CD4-positive, alpha-beta memory T cell (primary cell): ENCODE results near the gene MYOZ3. TPM values are rescaled to one million over a fixed set of nuclear protein-coding genes. Genes with fewer than 3 reads are reported as not detected.
A peak's percentile ranks its signal among the peaks of the same experiment; 100 is the strongest.

Experiments used
- CTCF ChIA-PET: fragments of 350-600 bp; sonication (Branson Sonifier 250); formaldehyde crosslinking; loops from one replicate; lab custom pipeline; 2021; ENCODE audit warnings: inconsistent platforms; ENCODE audit not compliant: partially characterized antibody; lab: Charles Lee
- POLR2A ChIA-PET: fragments of 350-600 bp; sonication (Branson Sonifier 250); formaldehyde crosslinking; loops from one replicate; lab custom pipeline; 2021; ENCODE audit not compliant: partially characterized antibody; lab: Charles Lee
- DNase-seq, 5 donors: peaks; one replicate each; pipeline versions ENCODE4 v3.0.0 to v3.0.0-alpha.2; 2020 to 2022; ENCODE audit warnings: mixed read lengths in 1 of 5
- H3K27ac ChIP-seq: one replicate; pipeline ENCODE4 v1.7.0; 2013; ENCODE audit warnings: low read depth, low read length
- H3K27me3 ChIP-seq: 2 replicates; pipeline ENCODE4 v1.7.0; 2013; ENCODE audit warnings: mild to moderate bottlenecking, low read length, moderate library complexity; ENCODE audit not compliant: insufficient read depth
- H3K36me3 ChIP-seq: 2 replicates; pipeline ENCODE4 v1.7.0; 2013; ENCODE audit warnings: mild to moderate bottlenecking, low read length, moderate library complexity; ENCODE audit not compliant: insufficient read depth
- H3K4me1 ChIP-seq: 2 replicates; pipeline ENCODE4 v1.7.0; 2013; ENCODE audit warnings: mild to moderate bottlenecking, low read length, moderate library complexity; ENCODE audit not compliant: insufficient read depth
- H3K4me3 ChIP-seq, 2 donors: one replicate each; pipeline ENCODE4 v1.7.0; 2013; ENCODE audit warnings: low read length in 2 of 2, mild to moderate bottlenecking in 1 of 2
- H3K9me3 ChIP-seq, 2 donors: one replicate each; pipeline ENCODE4 v1.7.0; 2013; ENCODE audit warnings: low read length in 2 of 2, control low read depth in 1 of 2; ENCODE audit not compliant: control insufficient read depth in 1 of 2
- H3K27ac Mint-ChIP-seq, 7 donors: one replicate each; pipeline ENCODE4 v1.8.0; 2020 to 2021; ENCODE audit warnings: mixed read lengths in 7 of 7, mild to moderate bottlenecking in 6 of 7, inconsistent platforms in 3 of 7, moderate library complexity in 3 of 7
- H3K27me3 Mint-ChIP-seq, 2 donors: one replicate each; pipeline ENCODE4 v1.8.0; 2020 to 2021; ENCODE audit warnings: mixed read lengths in 2 of 2
- H3K36me3 Mint-ChIP-seq, 2 donors: one replicate each; pipeline ENCODE4 v1.8.0; 2020 to 2021; ENCODE audit warnings: mixed read lengths in 2 of 2, inconsistent platforms in 1 of 2, mild to moderate bottlenecking in 1 of 2
- H3K4me1 Mint-ChIP-seq, 4 donors: one replicate each; pipeline ENCODE4 v1.8.0; 2020 to 2021; ENCODE audit warnings: mixed read lengths in 4 of 4, mild to moderate bottlenecking in 1 of 4
- H3K4me3 Mint-ChIP-seq, 8 donors: one replicate each; pipeline ENCODE4 v1.8.0; 2020 to 2021; ENCODE audit warnings: mixed read lengths in 8 of 8, mild to moderate bottlenecking in 7 of 8, moderate library complexity in 6 of 8, inconsistent platforms in 3 of 8
- H3K9me3 Mint-ChIP-seq, 8 donors: one replicate each; pipeline ENCODE4 v1.8.0; 2020 to 2021; ENCODE audit warnings: mixed read lengths in 8 of 8, mild to moderate bottlenecking in 5 of 8, inconsistent platforms in 3 of 8, moderate library complexity in 1 of 8
- intact Hi-C: fragments of 100-400 bp; cut with micrococcal nuclease; formaldehyde crosslinking; loops from one replicate; pipeline ENCODE4 v1.15.1; 2023
- polyA plus RNA-seq, 2 donors: library from polyadenylated mRNA; unstranded; fragments of 300-500 nt; fragmentation: Illumina TruSeq; gene quantifications; one replicate each; pipeline ENCODE4 v1.2.3, GENCODE V29; 2021
- total RNA-seq, 2 experiments: library from RNA; stranded (reverse); gene quantifications; one replicate each; pipeline ENCODE4 v1.2.3, GENCODE V29; 2021

Gene MYOZ3
- total and polyA plus RNA-seq, 4 experiments from 2014 or later = not detected

DNA sequence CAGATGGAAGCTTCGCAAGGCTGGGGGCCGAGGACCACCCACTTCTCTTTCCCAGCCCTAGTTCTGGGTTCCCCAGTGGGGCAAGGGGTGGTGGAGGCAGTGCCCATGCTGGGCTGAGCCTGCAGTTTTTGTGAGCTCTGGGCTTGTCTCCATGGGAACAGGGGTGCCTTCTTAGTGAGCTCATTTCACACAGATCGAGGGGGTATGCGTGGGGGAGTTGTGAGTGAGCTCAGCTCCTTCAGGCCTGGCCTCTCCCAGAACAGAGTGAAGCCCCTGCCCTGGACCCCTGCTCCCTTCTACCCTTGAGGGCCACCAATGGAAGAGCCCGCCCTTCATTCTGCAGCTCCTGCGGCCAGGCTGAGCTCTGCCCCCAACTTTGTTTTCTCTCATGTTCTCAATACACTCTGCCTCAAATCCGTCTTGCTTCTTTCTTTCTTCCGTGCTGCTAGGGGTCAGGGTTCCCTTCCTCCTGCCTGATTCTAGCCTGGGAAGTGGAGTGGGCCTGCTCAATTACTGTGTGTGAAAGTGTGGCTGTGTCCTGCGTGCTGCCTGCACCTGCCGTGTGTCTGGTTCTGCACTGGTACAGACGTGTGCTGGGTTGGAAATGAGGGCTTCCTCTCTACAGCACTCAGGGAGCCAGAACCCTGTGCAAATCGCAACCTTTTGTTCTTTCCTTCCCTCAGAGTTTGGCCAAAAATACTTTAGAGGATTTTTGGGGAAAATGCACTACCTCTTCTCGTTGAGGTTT is 9.0 kb upstream of the MYOZ3 start:
- Mint-ChIP-seq H3K9me3 (no peaks in the 10 kb centered on the region), H3K36me3 (no peaks in the 10 kb centered on the region), H3K4me1 (peaks cover 2 to 6% (median 4%) of the 10 kb centered on the region in 4 donors), H3K27me3 (no peaks in the 10 kb centered on the region), H3K27ac (peak overlapping the region in 2 of 7 donors; percentile 7 to 45), H3K4me3 (no peak overlapping the region)
- intact Hi-C loops = no loop called here
- no peaks in the 10 kb centered on the region for H3K9me3 ChIP-seq
- peaks cover 9% of the 10 kb centered on the region for H3K4me1 ChIP-seq
- H3K27me3 ChIP-seq = no peaks in the 10 kb centered on the region
- H3K27ac ChIP-seq = no peak overlapping the region
- CTCF ChIA-PET = interaction anchor here (2.2 kb wide), 1 partner anchor 48 kb away, joined by 5 read pairs; no protein-coding TSS in a partner anchor
- no peak for DNase-seq
- POLR2A ChIA-PET = no interaction called here
- no peak overlapping the region for H3K4me3 ChIP-seq
- no peaks in the 10 kb centered on the region for H3K36me3 ChIP-seq

DNA sequence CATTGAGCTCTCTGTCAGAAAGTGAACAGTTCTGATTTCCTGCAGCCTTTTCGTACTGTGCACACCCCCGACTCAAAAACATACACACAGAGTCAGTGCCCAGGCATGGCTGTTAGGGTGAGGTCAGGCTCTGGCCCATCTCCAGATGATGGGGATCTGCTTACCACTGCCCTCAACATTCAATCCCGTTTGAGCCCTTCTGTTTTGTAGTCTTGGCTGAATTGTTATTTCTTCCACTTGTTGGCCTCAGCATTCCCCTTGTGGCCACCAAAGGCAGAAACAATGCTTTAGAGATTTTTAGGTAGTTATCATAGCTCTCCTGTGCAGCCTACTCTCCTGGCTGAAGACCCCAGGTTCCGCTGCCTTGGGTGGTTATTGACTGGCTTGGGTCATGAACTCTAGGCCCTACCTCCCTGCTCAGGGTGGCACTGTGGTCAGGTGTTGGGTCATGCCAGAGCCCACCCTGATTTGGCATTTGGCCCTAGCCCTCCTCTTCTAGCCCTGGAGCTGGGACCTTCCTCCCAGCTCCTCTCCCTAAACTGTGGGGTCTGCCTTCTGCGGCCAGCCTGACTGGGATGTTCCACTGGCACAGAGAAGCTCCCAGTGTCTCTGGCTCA is 7.8 kb upstream of the MYOZ3 start:
- no peak overlapping the region for H3K27ac ChIP-seq
- no peaks in the 10 kb centered on the region for H3K9me3 ChIP-seq
- Mint-ChIP-seq H3K27ac (peak overlapping the region in 2 of 7 donors; percentile 35 to 36), H3K36me3 (no peaks in the 10 kb centered on the region), H3K4me1 (peaks cover 3 to 12% (median 9%) of the 10 kb centered on the region in 4 donors), H3K9me3 (peaks cover 0 to 2% (median 0%) of the 10 kb centered on the region in 8 donors), H3K4me3 (no peak overlapping the region), H3K27me3 (no peaks in the 10 kb centered on the region)
- no peak for DNase-seq
- CTCF ChIA-PET = interaction anchor here (1.6 to 2.2 kb wide), 2 partner anchors 11 to 47 kb away, joined by 5 read pairs; no protein-coding TSS in a partner anchor
- POLR2A ChIA-PET = no interaction called here
- H3K27me3 ChIP-seq = no peaks in the 10 kb centered on the region
- H3K4me1 ChIP-seq = peaks cover 12% of the 10 kb centered on the region
- no peaks in the 10 kb centered on the region for H3K36me3 ChIP-seq
- intact Hi-C loops = no loop called here
- H3K4me3 ChIP-seq = no peak overlapping the region

DNA sequence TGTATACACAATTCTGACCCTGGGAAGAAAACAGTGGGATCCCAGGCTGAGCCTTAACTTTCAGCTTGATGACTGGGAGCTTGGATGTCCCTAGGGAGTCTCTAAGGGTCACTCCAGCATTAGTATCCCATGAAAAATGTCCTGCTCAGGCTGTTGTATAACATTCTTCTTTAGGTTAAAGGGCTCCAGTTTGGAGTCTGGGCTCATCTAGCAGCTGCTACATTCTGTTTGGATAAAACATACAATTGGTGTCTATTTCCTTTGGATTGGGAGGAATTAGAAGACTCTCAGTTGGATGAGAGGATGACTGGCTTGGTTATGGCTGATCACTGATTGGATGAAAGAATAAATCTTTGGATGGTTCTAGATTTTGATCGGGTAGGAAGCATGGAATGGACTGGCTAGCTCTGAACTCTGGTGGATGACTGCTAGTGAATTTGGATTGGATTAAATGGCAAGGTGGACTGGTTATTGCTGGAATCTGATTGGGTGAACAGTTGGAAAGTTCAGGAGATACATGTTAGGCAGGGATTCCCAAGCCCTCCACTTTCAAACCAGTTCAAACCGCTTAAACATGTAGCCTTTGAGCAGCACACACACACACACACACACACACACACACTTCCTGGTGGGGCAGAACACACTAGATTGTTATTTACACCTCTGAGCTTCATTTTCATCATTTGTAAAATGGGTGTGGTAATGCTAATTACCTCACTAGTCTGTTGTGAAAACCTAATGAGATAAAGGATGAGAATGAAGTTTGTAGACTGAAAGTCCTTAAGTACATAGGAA is 7.1 kb upstream of the MYOZ3 start:
- H3K4me3 Mint-ChIP-seq = peak overlapping the region in 1 of 8 donors; percentile 7
- Histone ChIP-seq H3K9me3 (no peaks in the 10 kb centered on the region), H3K27me3 (no peaks in the 10 kb centered on the region), H3K4me3 (no peak overlapping the region), H3K27ac (no peak overlapping the region), H3K36me3 (no peaks in the 10 kb centered on the region), H3K4me1 (peaks cover 12% of the 10 kb centered on the region)
- peaks cover 0 to 2% (median 0%) of the 10 kb centered on the region in 8 donors for H3K9me3 Mint-ChIP-seq
- no peaks in the 10 kb centered on the region for H3K36me3 Mint-ChIP-seq
- intact Hi-C loops = no loop called here
- no peaks in the 10 kb centered on the region for H3K27me3 Mint-ChIP-seq
- no peak for DNase-seq
- H3K4me1 Mint-ChIP-seq = peaks cover 3 to 12% (median 9%) of the 10 kb centered on the region in 4 donors
- ChIA-PET CTCF (interaction anchor here (1.6 to 4.9 kb wide), 3 partner anchors 10 to 93 kb away, joined by 5 to 34 read pairs (median 5); no protein-coding TSS in a partner anchor), POLR2A (no interaction called here)
- no peak overlapping the region for H3K27ac Mint-ChIP-seq

DNA sequence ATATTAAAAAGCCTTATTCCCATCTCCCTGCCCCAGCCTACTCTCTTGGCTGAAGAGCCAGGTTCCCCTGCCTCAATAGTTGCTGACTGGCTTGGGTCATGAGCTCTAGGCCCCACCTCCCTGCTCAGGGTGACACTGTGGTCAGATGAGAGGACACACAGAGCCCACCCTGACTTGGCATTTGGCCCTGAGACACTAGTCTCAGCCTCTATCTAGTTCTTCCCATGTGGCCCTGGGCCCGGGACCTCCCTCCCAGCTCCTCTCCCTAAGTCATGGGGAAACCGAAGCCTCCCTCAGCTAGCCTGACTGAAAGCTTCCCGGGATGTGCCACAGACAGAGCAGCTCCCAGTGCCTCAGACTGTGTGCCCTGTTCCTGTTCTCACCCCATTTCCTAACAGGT is 5.8 kb upstream of the MYOZ3 start:
- peak overlapping the region in 1 of 7 donors; percentile 64 for H3K27ac Mint-ChIP-seq
- Histone ChIP-seq H3K27me3 (no peaks in the 10 kb centered on the region), H3K27ac (no peak overlapping the region), H3K4me1 (peaks cover 12% of the 10 kb centered on the region), H3K4me3 (no peak overlapping the region), H3K36me3 (no peaks in the 10 kb centered on the region), H3K9me3 (no peaks in the 10 kb centered on the region)
- H3K27me3 Mint-ChIP-seq = no peaks in the 10 kb centered on the region
- ChIA-PET CTCF (interaction anchor here (1.2 to 4.9 kb wide), 5 partner anchors 95 to 205 kb away, joined by 3 to 34 read pairs (median 4); partner anchors contain the start of gene SMIM3), POLR2A (no interaction called here)
- no peak for DNase-seq
- H3K4me3 Mint-ChIP-seq = peak overlapping the region in 3 of 8 donors; percentile 10 to 55 (median 15)
- H3K9me3 Mint-ChIP-seq = peaks cover 0 to 2% (median 0%) of the 10 kb centered on the region in 8 donors
- intact Hi-C loops = loop anchor here (5.0 kb wide), 1 partner anchor 122 kb away; the partner anchor contains the start of gene SMIM3
- H3K4me1 Mint-ChIP-seq = peaks cover 3 to 12% (median 9%) of the 10 kb centered on the region in 4 donors
- H3K36me3 Mint-ChIP-seq = no peaks in the 10 kb centered on the region

DNA sequence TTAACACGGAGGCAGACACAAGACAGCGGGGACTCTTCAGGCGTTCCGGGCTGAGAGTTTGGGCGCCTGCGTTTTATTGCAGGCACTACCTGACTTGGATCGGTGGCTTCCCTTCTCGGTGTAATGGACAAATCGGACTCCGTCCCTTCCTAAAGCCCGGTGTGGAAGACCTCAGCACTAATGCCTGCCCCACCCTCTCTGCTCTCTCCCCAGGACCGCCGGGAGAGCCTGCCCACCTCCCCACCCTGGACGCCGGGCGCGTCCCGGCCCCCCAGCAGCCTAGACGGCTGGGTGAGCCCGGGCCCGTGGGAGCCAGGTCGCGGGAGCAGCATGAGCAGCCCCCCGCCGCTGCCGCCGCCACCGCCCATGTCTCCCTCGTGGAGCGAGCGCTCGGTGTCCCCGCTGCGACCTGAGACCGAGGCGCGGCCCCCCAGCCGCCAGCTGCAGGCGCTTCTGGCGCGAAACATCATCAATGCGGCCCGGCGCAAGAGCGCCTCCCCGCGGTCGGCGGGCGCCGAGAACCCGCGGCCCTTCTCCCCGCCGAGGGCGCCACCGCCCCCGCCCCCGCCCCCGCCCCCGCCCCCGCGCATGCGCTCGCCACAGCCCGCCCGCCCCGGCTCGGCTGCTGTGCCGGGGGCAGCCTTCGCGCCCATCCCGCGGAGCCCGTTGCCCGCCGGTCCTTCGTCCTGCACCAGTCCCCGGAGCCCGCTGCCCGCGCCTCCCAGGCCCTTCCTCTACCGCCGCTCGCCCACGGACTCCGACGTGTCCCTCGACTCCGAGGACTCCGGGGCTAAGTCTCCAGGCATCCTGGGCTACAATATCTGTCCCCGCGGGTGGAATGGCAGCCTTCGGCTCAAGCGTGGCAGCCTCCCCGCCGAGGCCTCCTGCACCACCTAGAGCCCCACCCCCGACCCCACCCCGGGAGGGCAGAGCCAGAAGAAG is 4.6 kb upstream of the MYOZ3 start:
- Mint-ChIP-seq H3K27me3 (no peaks in the 10 kb centered on the region), H3K36me3 (no peaks in the 10 kb centered on the region), H3K4me1 (peaks cover 3 to 12% (median 9%) of the 10 kb centered on the region in 4 donors), H3K9me3 (peaks cover 0 to 2% (median 0%) of the 10 kb centered on the region in 8 donors), H3K4me3 (peak overlapping the region; percentile 81 to 92 (median 83)), H3K27ac (peak overlapping the region in 6 of 7 donors; percentile 11 to 88 (median 70))
- POLR2A ChIA-PET = interaction anchor here (0.7 to 1.9 kb wide), 3 partner anchors 15 to 127 kb away, joined by 3 to 8 read pairs (median 3); partner anchors contain the start of gene RBM22
- H3K27ac ChIP-seq = peak overlapping the region; percentile 28
- peak overlapping the region; percentile 17 to 56 for H3K4me3 ChIP-seq
- CTCF ChIA-PET = interaction anchor here (0.6 to 4.9 kb wide), 7 partner anchors 44 to 206 kb away, joined by 3 to 34 read pairs (median 4); partner anchors contain the start of genes RBM22 and SMIM3
- peaks cover 12% of the 10 kb centered on the region for H3K4me1 ChIP-seq
- intact Hi-C loops = loop anchor here (1.0 to 5.0 kb wide), 6 partner anchors 44 to 198 kb away; partner anchors contain the start of genes IRGM and SMIM3
- H3K27me3 ChIP-seq = no peaks in the 10 kb centered on the region
- peak; percentile 76 to 85 (median 84) for DNase-seq
- no peaks in the 10 kb centered on the region for H3K9me3 ChIP-seq
- no peaks in the 10 kb centered on the region for H3K36me3 ChIP-seq

DNA sequence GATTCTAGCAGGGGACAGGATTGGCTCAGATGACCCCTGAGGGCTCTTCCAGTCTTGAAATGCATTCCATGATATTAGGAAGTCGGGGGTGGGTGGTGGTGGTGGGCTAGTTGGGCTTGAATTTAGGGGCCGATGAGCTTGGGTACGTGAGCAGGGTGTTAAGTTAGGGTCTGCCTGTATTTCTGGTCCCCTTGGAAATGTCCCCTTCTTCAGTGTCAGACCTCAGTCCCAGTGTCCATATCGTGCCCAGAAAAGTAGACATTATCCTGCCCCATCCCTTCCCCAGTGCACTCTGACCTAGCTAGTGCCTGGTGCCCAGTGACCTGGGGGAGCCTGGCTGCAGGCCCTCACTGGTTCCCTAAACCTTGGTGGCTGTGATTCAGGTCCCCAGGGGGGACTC is 2.9 kb upstream of the MYOZ3 start:
- no peak overlapping the region for H3K27ac ChIP-seq
- POLR2A ChIA-PET = interaction anchor here (1.2 to 1.9 kb wide), 2 partner anchors 42 to 593 kb away, joined by 3 to 8 read pairs; partner anchors contain the start of gene RBM22
- peak overlapping the region in 1 of 7 donors; percentile 47 for H3K27ac Mint-ChIP-seq

More for the DNA sequence above, 2.9 kb upstream of the MYOZ3 start:
- no peaks in the 10 kb centered on the region for H3K36me3 Mint-ChIP-seq
- H3K4me3 ChIP-seq = no peak overlapping the region
- H3K4me3 Mint-ChIP-seq = peak overlapping the region in 4 of 8 donors; percentile 7 to 81 (median 54)
- peaks cover 0 to 2% (median 0%) of the 10 kb centered on the region in 8 donors for H3K9me3 Mint-ChIP-seq
- H3K27me3 Mint-ChIP-seq = peaks cover 0 to 2% of the 10 kb centered on the region in 2 donors
- CTCF ChIA-PET = interaction anchor here (1.5 to 4.9 kb wide), 5 partner anchors 42 to 208 kb away, joined by 7 to 34 read pairs (median 8); partner anchors contain the start of genes IRGM and RBM22
- H3K4me1 Mint-ChIP-seq = peaks cover 3 to 12% (median 9%) of the 10 kb centered on the region in 4 donors
- H3K27me3 ChIP-seq = no peaks in the 10 kb centered on the region
- no peaks in the 10 kb centered on the region for H3K9me3 ChIP-seq
- no peak for DNase-seq
- no peaks in the 10 kb centered on the region for H3K36me3 ChIP-seq
- peaks cover 12% of the 10 kb centered on the region for H3K4me1 ChIP-seq
- intact Hi-C loops = loop anchor here (5.0 kb wide), 1 partner anchor 119 kb away; the partner anchor contains the start of gene SMIM3
